HEK293 (cell line): ENCODE measurements around the gene SMCO4.

ENCODE experiments used
- CTCF ChIA-PET: fragments of 350-600 bp; formaldehyde crosslinking; extraction: SDS; loops from one replicate; lab custom pipeline; 2021; ENCODE audit warnings: antibody characterized with exemption; lab: Yijun Ruan, JAX
- POLR2A ChIA-PET: fragments of 300-600 bp; formaldehyde crosslinking; extraction: SDS; loops from one replicate; lab custom pipeline; 2020; ENCODE audit warnings: antibody characterized with exemption, inconsistent platforms; lab: Yijun Ruan, JAX
- H3K27ac ChIP-seq: fragments of 200-500 bp; sonication (Bioruptor generic); 2 replicates; pipeline ENCODE4 v1.5.1; 2014; ENCODE audit warnings: low read depth, low read length, control low read depth, inconsistent platforms; ENCODE audit errors: extremely low read depth
- H3K36me3 ChIP-seq, 2 experiments: fragments of 200-500 bp in 1 of 2; sonication (Bioruptor generic) in 1 of 2; 1 replicate in 1 of 2; 2 replicates in 1 of 2; pipeline ENCODE4 v1.5.1; 2014 to 2017; ENCODE audit warnings: inconsistent platforms in 2 of 2, low read length in 2 of 2; ENCODE audit not compliant: control insufficient read depth in 2 of 2, insufficient read depth in 1 of 2
- H3K4me1 ChIP-seq: fragments of 200-500 bp; sonication (Bioruptor generic); 2 replicates; pipeline ENCODE4 v1.5.1; 2014; ENCODE audit warnings: mild to moderate bottlenecking, low read length, inconsistent platforms; ENCODE audit not compliant: control insufficient read depth, insufficient read depth
- H3K4me3 ChIP-seq: 2 replicates; pipeline ENCODE4 v1.5.1; 2011; ENCODE audit warnings: low read depth, mild to moderate bottlenecking, control low read depth, low read length, moderate library complexity
- H3K9me3 ChIP-seq: fragments of 200-500 bp; sonication (Bioruptor generic); 2 replicates; pipeline ENCODE4 v1.5.1; 2014; ENCODE audit warnings: low read depth, low read length, inconsistent platforms; ENCODE audit not compliant: control insufficient read depth, insufficient read depth
- KLF10 ChIP-seq: fragments of 450-650 bp; IDR thresholded peaks from 2 replicates; pipeline ENCODE4 v1.5.1; 2018; ENCODE audit warnings: missing biosample characterization, mild to moderate bottlenecking, missing genetic modification characterization
- KLF9 ChIP-seq: fragments of 450-650 bp; formaldehyde crosslinking; IDR thresholded peaks from 2 replicates; pipeline ENCODE4 v1.5.1; 2016; ENCODE audit warnings: missing biosample characterization, missing genetic modification characterization, low read depth
- MYNN ChIP-seq: fragments of 450-650 bp; formaldehyde crosslinking; IDR thresholded peaks from 2 replicates; pipeline ENCODE4 v1.5.1; 2016; ENCODE audit warnings: missing biosample characterization, missing genetic modification characterization, borderline replicate concordance
- REPIN1 ChIP-seq: fragments of 450-650 bp; formaldehyde crosslinking; IDR thresholded peaks from 2 replicates; pipeline ENCODE4 v1.5.1; 2017; ENCODE audit warnings: missing biosample characterization, missing genetic modification characterization, low read depth
- SETDB1 ChIP-seq: IDR thresholded peaks from one replicate; pipeline ENCODE4 v1.6.1; 2017; ENCODE audit warnings: mild to moderate bottlenecking, low read length, moderate library complexity, mixed read lengths; ENCODE audit not compliant: insufficient read length
- SP7 ChIP-seq: fragments of 450-650 bp; formaldehyde crosslinking; IDR thresholded peaks from 2 replicates; pipeline ENCODE4 v1.5.1; 2016; ENCODE audit warnings: missing biosample characterization, missing genetic modification characterization
- ZEB2 ChIP-seq: fragments of 450-650 bp; formaldehyde crosslinking; IDR thresholded peaks from 2 replicates; pipeline ENCODE4 v1.5.1; 2016; ENCODE audit warnings: missing biosample characterization, missing genetic modification characterization
- ZFP41 ChIP-seq: fragments of 450-650 bp; formaldehyde crosslinking; IDR thresholded peaks from 2 replicates; pipeline ENCODE4 v1.5.1; 2016; ENCODE audit warnings: missing biosample characterization, missing genetic modification characterization, borderline replicate concordance
- ZIC2 ChIP-seq: fragments of 450-650 bp; formaldehyde crosslinking; IDR thresholded peaks from 2 replicates; pipeline ENCODE4 v1.5.1; 2016; ENCODE audit warnings: missing biosample characterization, missing genetic modification characterization
- ZNF121 ChIP-seq: fragments of 450-650 bp; formaldehyde crosslinking; IDR thresholded peaks from 2 replicates; pipeline ENCODE4 v1.5.1; 2016; ENCODE audit warnings: missing biosample characterization, missing genetic modification characterization
- ZNF132 ChIP-seq: fragments of 450-650 bp; formaldehyde crosslinking; IDR thresholded peaks from 2 replicates; pipeline ENCODE4 v1.5.1; 2017; ENCODE audit warnings: missing biosample characterization, missing genetic modification characterization, borderline replicate concordance
- ZNF138 ChIP-seq: fragments of 450-650 bp; formaldehyde crosslinking; IDR thresholded peaks from 2 replicates; pipeline ENCODE4 v1.5.1; 2016; ENCODE audit warnings: missing biosample characterization, missing genetic modification characterization, borderline replicate concordance
- ZNF184 ChIP-seq: fragments of 450-650 bp; IDR thresholded peaks from 2 replicates; pipeline ENCODE4 v1.5.1; 2018; ENCODE audit warnings: missing biosample characterization, mild to moderate bottlenecking, missing genetic modification characterization
- ZNF449 ChIP-seq: fragments of 450-650 bp; formaldehyde crosslinking; IDR thresholded peaks from 2 replicates; pipeline ENCODE4 v1.5.1; 2017; ENCODE audit warnings: missing biosample characterization, mild to moderate bottlenecking, missing genetic modification characterization, moderate library complexity
- ZNF48 ChIP-seq: fragments of 450-650 bp; formaldehyde crosslinking; IDR thresholded peaks from 2 replicates; pipeline ENCODE4 v1.5.1; 2016; ENCODE audit warnings: missing biosample characterization, missing genetic modification characterization
- ZNF488 ChIP-seq: fragments of 450-650 bp; formaldehyde crosslinking; IDR thresholded peaks from 2 replicates; pipeline ENCODE4 v1.5.1; 2016; ENCODE audit warnings: missing biosample characterization, missing genetic modification characterization
- ZNF548 ChIP-seq: fragments of 450-650 bp; formaldehyde crosslinking; IDR thresholded peaks from 2 replicates; pipeline ENCODE4 v1.5.1; 2016; ENCODE audit warnings: missing biosample characterization, missing genetic modification characterization
- ZNF555 ChIP-seq: fragments of 450-650 bp; formaldehyde crosslinking; conservative IDR thresholded peaks from 2 replicates; pipeline ENCODE4 v1.5.1; 2017; ENCODE audit warnings: missing biosample characterization, mild to moderate bottlenecking, missing genetic modification characterization, inconsistent platforms
- ZNF600 ChIP-seq: fragments of 450-650 bp; formaldehyde crosslinking; IDR thresholded peaks from 2 replicates; pipeline ENCODE4 v1.5.1; 2016; ENCODE audit warnings: missing biosample characterization, missing genetic modification characterization
- ZNF610 ChIP-seq: fragments of 450-650 bp; formaldehyde crosslinking; IDR thresholded peaks from 2 replicates; pipeline ENCODE4 v1.5.1; 2016; ENCODE audit warnings: missing biosample characterization, missing genetic modification characterization, borderline replicate concordance
- ZNF670 ChIP-seq: fragments of 450-650 bp; formaldehyde crosslinking; IDR thresholded peaks from 2 replicates; pipeline ENCODE4 v1.5.1; 2016; ENCODE audit warnings: missing biosample characterization, missing genetic modification characterization, low read depth
- ZNF747 ChIP-seq: fragments of 450-650 bp; formaldehyde crosslinking; IDR thresholded peaks from 2 replicates; pipeline ENCODE4 v1.5.1; 2016; ENCODE audit warnings: missing biosample characterization, missing genetic modification characterization
- ZNF76 ChIP-seq: fragments of 450-650 bp; formaldehyde crosslinking; IDR thresholded peaks from 2 replicates; pipeline ENCODE4; 2016; ENCODE audit warnings: low read depth, missing biosample characterization, missing genetic modification characterization, borderline replicate concordance
- ZNF837 ChIP-seq: fragments of 450-650 bp; formaldehyde crosslinking; IDR thresholded peaks from 2 replicates; pipeline ENCODE4 v1.5.1; 2016; ENCODE audit warnings: missing biosample characterization, missing genetic modification characterization

Gene SMCO4

GRCh38 chr11:93497596-93497995 lies 45.6 kb downstream of the SMCO4 start:
- no peak for TF ChIP-seq SETDB1
- no peak for TF ChIP-seq ZFP41
- no peak for TF ChIP-seq ZNF184 (tag by site-specific recombination)
- TF ChIP-seq KLF9 (tag by site-specific recombination), result no peak
- TF ChIP-seq ZNF138 (tag by site-specific recombination), result no peak
- TF ChIP-seq ZEB2 (tag by site-specific recombination), result no peak
- TF ChIP-seq SP7, result no peak
- no peak for TF ChIP-seq ZNF555 (tag by site-specific recombination)
- no peak for TF ChIP-seq ZNF132 (tag by site-specific recombination)
- no peak for TF ChIP-seq ZNF837 (tag by site-specific recombination)
- no peak for TF ChIP-seq ZNF548
- no peak for TF ChIP-seq ZNF600 (tag by site-specific recombination)
- no peak for TF ChIP-seq ZNF48 (tag by site-specific recombination)
- no peak for TF ChIP-seq ZNF488 (tag by site-specific recombination)
- TF ChIP-seq REPIN1 (tag by site-specific recombination), result no peak
- TF ChIP-seq MYNN (tag by site-specific recombination), result no peak
- no peak for TF ChIP-seq ZNF121 (tag by site-specific recombination)
- TF ChIP-seq ZNF670 (tag by site-specific recombination), result no peak
- TF ChIP-seq ZNF747 (tag by site-specific recombination), result no peak
- TF ChIP-seq ZNF76, result no peak
- Histone ChIP-seq H3K4me3 (no peak overlapping the region), H3K4me1 (no peaks in the 10 kb centered on the region), H3K36me3 (peaks cover 0 to 5% of the 10 kb centered on the region in 2 experiments; a peak in 1 of 3 replicates), H3K9me3 (no peaks in the 10 kb centered on the region), H3K27ac (no peak overlapping the region)
- ChIA-PET CTCF (no interaction called here), POLR2A (interaction anchor here (1.1 kb wide), 1 partner anchor 28 kb away, joined by 3 read pairs; no protein-coding TSS in a partner anchor)

GRCh38 chr11:93494357-93494756 lies 48.8 kb downstream of the SMCO4 start:
- Histone ChIP-seq H3K36me3 (peaks cover 0 to 5% of the 10 kb centered on the region in 2 experiments; a peak in 1 of 3 replicates), H3K4me1 (no peaks in the 10 kb centered on the region)

GRCh38 chr11:93493252-93493897 lies 49.8 kb downstream of the SMCO4 start:
- CTCF ChIA-PET, result no interaction called here
- TF ChIP-seq ZNF449 (tag by site-specific recombination) (peak; percentile 50; the same call in 1 of the 2 replicates), ZNF610 (tag by site-specific recombination) (no peak)
- TF ChIP-seq, all 188 proteins: peak for 1
- Histone ChIP-seq H3K4me3 (no peak overlapping the region), H3K36me3 (peaks cover 0 to 5% of the 10 kb centered on the region in 2 experiments; a peak in 1 of 3 replicates), H3K27ac (no peak overlapping the region), H3K9me3 (no peaks in the 10 kb centered on the region), H3K4me1 (no peaks in the 10 kb centered on the region)
- POLR2A ChIA-PET, result no interaction called here

More at GRCh38 chr11:93494357-93494756, 48.8 kb downstream of the SMCO4 start:
- CTCF ChIA-PET, result no interaction called here
- H3K4me3 ChIP-seq, result no peak overlapping the region
- no peaks in the 10 kb centered on the region for H3K9me3 ChIP-seq
- POLR2A ChIA-PET, result no interaction called here
- TF ChIP-seq ZIC2 (tag by site-specific recombination) (peak; percentile 96), KLF10 (no peak)
- H3K27ac ChIP-seq, result no peak overlapping the region
